Activated CD8-positive, alpha-beta T cell treated with anti-CD3 and anti-CD28 coated beads for 36 hours (primary cell): Measurements from ENCODE around the gene PCDH18. TPM values are rescaled to one million over a fixed set of nuclear protein-coding genes. Genes with fewer than 3 reads are reported as not detected.
"Not testable (repeated sequence)": the region's sequence is repeated elsewhere in the genome, so short reads cannot be mapped to it uniquely, and the experiment has no call there.

ENCODE experiments used
- ATAC-seq: fragments of 200-7000 bp; cut with Tn5 transposase; one replicate; pipeline ENCODE4 v1.10.0; 2021; ENCODE audit warnings: mild to moderate bottlenecking, moderate library complexity
- CTCF ChIA-PET: fragments of 350-600 bp; sonication (Branson Sonifier 250); formaldehyde crosslinking; loops from one replicate; lab custom pipeline; 2021; ENCODE audit warnings: antibody characterized with exemption; lab: Charles Lee
- POLR2A ChIA-PET: fragments of 350-600 bp; sonication (Branson Sonifier 250); formaldehyde crosslinking; loops from one replicate; lab custom pipeline; 2021; ENCODE audit warnings: antibody characterized with exemption; lab: Charles Lee
- DNase-seq: peaks from one replicate; pipeline ENCODE4 v3.0.0-alpha.2; 2020
- H3K27ac Mint-ChIP-seq: one replicate; pipeline ENCODE4 v1.8.0; 2021; ENCODE audit warnings: mild to moderate bottlenecking, mixed read lengths
- H3K27me3 Mint-ChIP-seq: one replicate; pipeline ENCODE4 v1.8.0; 2021; ENCODE audit warnings: mixed read lengths
- H3K36me3 Mint-ChIP-seq: one replicate; pipeline ENCODE4 v1.8.0; 2021; ENCODE audit warnings: low read depth, mixed read lengths
- H3K4me1 Mint-ChIP-seq: one replicate; pipeline ENCODE4 v1.8.0; 2021; ENCODE audit warnings: low read depth, mixed read lengths
- H3K4me3 Mint-ChIP-seq: one replicate; pipeline ENCODE4 v1.8.0; 2021; ENCODE audit warnings: mild to moderate bottlenecking, moderate library complexity, mixed read lengths
- H3K9me3 Mint-ChIP-seq: one replicate; pipeline ENCODE4 v1.8.0; 2021; ENCODE audit warnings: mixed read lengths
- intact Hi-C: fragments of 100-400 bp; cut with micrococcal nuclease; formaldehyde crosslinking; loops from one replicate; pipeline ENCODE4 v1.10.0; 2022
- total RNA-seq, 2 experiments: library from RNA; stranded (reverse); gene quantifications; one replicate each; pipeline ENCODE4 v1.2.3, GENCODE V29; 2021
- TF ChIP-seq, protein P1 (sequence below): fragments of 200-600 bp; IDR thresholded peaks from one replicate; pipeline ENCODE4 v1.8.0; 2022; ENCODE audit warnings: antibody characterized with exemption, mild to moderate bottlenecking

Gene PCDH18
- total RNA-seq, 2 experiments from 2014 or later = not detected

DNA sequence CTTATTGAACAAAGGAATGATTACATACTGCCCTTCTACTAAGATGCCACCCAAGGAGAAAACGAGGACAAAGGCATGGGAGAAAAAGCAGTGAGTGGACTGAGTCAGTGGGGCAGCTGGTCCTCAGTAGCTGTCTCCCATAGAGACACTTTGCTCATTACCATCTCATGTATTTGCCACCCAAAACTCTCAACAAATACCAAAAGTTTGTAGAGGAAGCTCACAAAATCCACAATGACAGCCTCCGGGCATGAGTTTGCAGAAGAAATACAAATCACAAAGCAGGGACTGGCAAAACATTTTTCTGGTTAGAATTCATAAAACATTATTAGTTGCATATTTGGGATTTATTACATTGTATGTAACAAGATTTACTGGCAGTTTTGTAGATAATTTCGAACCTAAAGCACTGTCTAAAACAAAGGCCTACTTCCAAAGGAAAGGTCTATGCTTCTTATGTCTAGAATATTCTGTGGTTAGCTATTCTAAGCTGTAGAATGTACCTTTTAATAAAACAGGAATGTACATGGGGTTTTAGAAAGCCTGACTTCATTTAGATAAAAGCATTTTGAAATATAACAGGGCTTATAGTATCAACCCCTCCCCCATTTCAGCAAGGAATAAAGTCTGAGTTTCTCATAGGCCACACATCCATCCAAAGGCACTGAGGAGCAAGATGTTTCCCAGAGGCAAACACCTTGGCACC lies 17.7 kb downstream of the PCDH18 start:
- POLR2A ChIA-PET = no interaction called here

DNA sequence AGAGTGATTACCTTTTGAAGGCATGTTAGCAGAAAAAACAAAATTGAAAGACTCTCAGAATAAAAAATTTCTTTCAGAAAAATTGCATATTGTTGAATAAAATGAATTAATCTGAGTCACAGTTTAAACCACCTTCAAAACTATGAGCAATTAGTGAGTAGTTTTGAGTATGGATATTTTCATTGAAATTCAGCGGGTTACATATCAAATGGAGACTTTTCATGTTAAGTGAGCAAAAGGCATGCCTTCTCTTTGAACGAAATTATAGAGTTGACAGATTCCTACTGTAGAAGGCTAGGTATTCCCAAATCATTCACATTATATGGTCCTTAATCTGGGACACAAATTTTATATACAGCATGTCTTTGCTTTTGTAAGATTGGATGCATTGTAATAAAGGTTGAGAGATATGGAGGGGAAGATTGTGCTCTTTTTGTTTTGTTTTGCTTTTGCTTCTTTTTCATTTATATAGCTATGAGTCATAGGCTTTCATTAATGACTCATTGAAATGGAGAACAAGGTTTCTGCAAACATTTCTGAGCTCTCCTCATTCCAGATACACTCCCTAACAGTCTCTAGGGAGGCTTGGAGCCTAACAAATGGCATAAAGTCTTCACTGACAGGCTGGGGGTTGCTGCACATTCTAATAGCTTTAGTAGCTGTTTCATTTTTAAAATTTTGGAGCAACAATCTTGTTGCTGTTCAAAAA lies 21.6 kb downstream of the PCDH18 start:
- intact Hi-C loops = no loop called here
- Mint-ChIP-seq H3K27me3 (no peaks in the 10 kb centered on the region), H3K36me3 (no peaks in the 10 kb centered on the region), H3K27ac (no peak overlapping the region), H3K4me3 (no peak overlapping the region), H3K9me3 (no peaks in the 10 kb centered on the region), H3K4me1 (no peaks in the 10 kb centered on the region)
- ChIA-PET CTCF (no interaction called here), POLR2A (no interaction called here)
- DNase-seq (no peak), ATAC-seq (no peak)
- TF ChIP-seq, protein P1, sequence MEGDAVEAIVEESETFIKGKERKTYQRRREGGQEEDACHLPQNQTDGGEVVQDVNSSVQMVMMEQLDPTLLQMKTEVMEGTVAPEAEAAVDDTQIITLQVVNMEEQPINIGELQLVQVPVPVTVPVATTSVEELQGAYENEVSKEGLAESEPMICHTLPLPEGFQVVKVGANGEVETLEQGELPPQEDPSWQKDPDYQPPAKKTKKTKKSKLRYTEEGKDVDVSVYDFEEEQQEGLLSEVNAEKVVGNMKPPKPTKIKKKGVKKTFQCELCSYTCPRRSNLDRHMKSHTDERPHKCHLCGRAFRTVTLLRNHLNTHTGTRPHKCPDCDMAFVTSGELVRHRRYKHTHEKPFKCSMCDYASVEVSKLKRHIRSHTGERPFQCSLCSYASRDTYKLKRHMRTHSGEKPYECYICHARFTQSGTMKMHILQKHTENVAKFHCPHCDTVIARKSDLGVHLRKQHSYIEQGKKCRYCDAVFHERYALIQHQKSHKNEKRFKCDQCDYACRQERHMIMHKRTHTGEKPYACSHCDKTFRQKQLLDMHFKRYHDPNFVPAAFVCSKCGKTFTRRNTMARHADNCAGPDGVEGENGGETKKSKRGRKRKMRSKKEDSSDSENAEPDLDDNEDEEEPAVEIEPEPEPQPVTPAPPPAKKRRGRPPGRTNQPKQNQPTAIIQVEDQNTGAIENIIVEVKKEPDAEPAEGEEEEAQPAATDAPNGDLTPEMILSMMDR = no peak

More for the DNA sequence above, 17.7 kb downstream of the PCDH18 start:
- Mint-ChIP-seq H3K27ac (no peak overlapping the region), H3K36me3 (no peaks in the 10 kb centered on the region), H3K4me3 (no peak overlapping the region), H3K9me3 (no peaks in the 10 kb centered on the region), H3K4me1 (no peaks in the 10 kb centered on the region), H3K27me3 (no peaks in the 10 kb centered on the region)
- ATAC-seq (no peak), DNase-seq (no peak)
- CTCF ChIA-PET = no interaction called here
- intact Hi-C loops = no loop called here
- TF ChIP-seq, protein P1 = no peak

DNA sequence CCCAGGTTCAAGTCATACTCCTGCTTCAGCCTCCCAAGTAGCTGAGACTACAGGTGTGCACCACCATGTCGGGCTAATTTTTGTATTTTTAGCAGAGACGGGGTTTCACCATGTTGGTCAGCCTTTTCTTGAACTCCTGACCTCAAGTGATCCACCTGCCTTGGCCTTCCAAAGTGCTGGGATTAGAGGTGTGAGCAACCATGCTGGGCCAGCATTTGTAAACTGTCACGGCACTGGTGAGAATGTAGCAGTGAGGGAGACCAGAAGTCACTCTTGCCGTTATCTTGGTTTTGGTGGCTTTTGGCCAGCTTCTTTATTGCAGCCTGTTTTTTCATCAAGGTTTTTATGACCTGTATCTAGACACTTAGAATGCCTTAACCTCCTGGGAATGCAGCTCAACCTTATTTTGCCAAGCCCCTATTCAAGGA lies 22.4 kb downstream of the PCDH18 start:
- Mint-ChIP-seq H3K9me3 (no peaks in the 10 kb centered on the region), H3K4me1 (no peaks in the 10 kb centered on the region), H3K27me3 (no peaks in the 10 kb centered on the region), H3K36me3 (no peaks in the 10 kb centered on the region), H3K4me3 (no peak overlapping the region), H3K27ac (no peak overlapping the region)
- ChIA-PET POLR2A (no interaction called here), CTCF (no interaction called here)
- TF ChIP-seq, protein P1 = no peak
- intact Hi-C loops = no loop called here
- ATAC-seq = no peak
- no peak for DNase-seq

DNA sequence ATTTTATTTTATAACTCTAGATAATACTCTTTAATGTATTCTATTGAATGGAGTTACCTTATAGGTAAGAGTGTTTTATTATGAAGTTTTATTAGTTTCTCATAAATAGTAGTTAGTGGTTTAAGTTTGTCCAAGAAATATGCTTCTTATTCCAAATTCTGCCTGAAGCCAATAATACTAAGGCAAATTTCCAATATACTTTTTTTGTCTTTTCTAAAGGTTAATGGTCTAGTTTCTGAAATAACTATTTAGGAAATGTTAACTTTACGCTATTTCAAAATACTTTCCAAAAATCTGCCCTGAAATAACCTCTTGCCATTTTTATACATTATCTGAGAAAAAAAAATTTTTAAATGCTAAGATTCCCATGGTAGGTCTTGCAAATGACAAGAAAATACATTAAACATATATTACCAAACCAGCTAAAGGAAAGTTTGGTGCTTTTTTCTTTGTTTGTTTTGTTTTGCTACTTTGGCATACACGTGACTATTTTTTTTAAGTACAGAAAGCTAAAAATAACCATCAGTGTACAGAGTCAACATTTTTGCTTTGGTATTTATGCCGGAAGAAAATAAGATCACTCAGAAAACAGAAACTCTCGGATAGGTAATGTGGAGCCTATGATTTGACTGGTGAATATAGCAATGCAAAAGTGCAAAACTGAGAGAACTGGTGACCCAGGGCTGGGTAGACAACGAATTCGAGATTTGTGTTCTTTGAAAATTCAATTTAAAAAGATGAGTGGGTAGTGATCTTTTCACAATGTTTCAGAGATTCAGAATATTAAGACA lies 29.8 kb downstream of the PCDH18 start:
- H3K4me1 Mint-ChIP-seq = no peaks in the 10 kb centered on the region
- no peak overlapping the region for H3K27ac Mint-ChIP-seq
- ChIA-PET POLR2A (no interaction called here), CTCF (no interaction called here)
- H3K27me3 Mint-ChIP-seq = no peaks in the 10 kb centered on the region
- H3K4me3 Mint-ChIP-seq = no peak overlapping the region
- ATAC-seq (no peak), DNase-seq (no peak)
- TF ChIP-seq, protein P1 = no peak
- H3K9me3 Mint-ChIP-seq = no peaks in the 10 kb centered on the region
- H3K36me3 Mint-ChIP-seq = no peaks in the 10 kb centered on the region
- intact Hi-C loops = no loop called here

GRCh38 chr4:137496267-137496666 lies 36.0 kb downstream of the PCDH18 start:
- H3K4me1 Mint-ChIP-seq, POLR2A ChIA-PET, H3K9me3 Mint-ChIP-seq, H3K27ac Mint-ChIP-seq, DNase-seq, ATAC-seq, H3K4me3 Mint-ChIP-seq, H3K36me3 Mint-ChIP-seq, intact Hi-C loops, H3K27me3 Mint-ChIP-seq, CTCF ChIA-PET: not testable (repeated sequence)
